ENCODE data around the gene TTC17.

The TTC17 gene

GRCh38 chr11:43492701-43493100, 134.0 kb downstream of the TTC17 start (continued):
- TF ChIP-seq ZBTB10 (tag by site-specific recombination; IDR thresholded peaks at IDR 0.05): no peak
- TF ChIP-seq ZEB2 (tag by site-specific recombination; IDR thresholded peaks at IDR 0.05): no peak
- TF ChIP-seq ZNF585B (tag by site-specific recombination; IDR thresholded peaks at IDR 0.05): no peak
- TF ChIP-seq ZBTB6 (tag by site-specific recombination; IDR thresholded peaks at IDR 0.05): no peak
- TF ChIP-seq ZNF280D (tag by site-specific recombination; IDR thresholded peaks at IDR 0.05): no peak
- no peak for TF ChIP-seq KLF9 (tag by site-specific recombination; IDR thresholded peaks at IDR 0.05; ENCODE audit: low read depth)
- no peak for TF ChIP-seq REST (tag by site-specific recombination; IDR thresholded peaks at IDR 0.05)
- TF ChIP-seq SP3 (tag by site-specific recombination; IDR thresholded peaks at IDR 0.05): no peak
- no peak for TF ChIP-seq ZNF132 (tag by site-specific recombination; IDR thresholded peaks at IDR 0.05; ENCODE audit: borderline replicate concordance)
- TF ChIP-seq ZNF792 (tag by site-specific recombination; IDR thresholded peaks at IDR 0.05): no peak

GRCh38 chr11:43493431-43493830, 134.7 kb downstream of the TTC17 start:
- H3K4me3 ChIP-seq (ENCODE audit: low read depth, low read length): no peak overlapping the region
- H3K4me1 ChIP-seq (ENCODE audit: control insufficient read depth, insufficient read depth, low read length): no peaks in the 10 kb centered on the region
- H3K27ac ChIP-seq (ENCODE audit: extremely low read depth, low read depth, low read length): no peak overlapping the region
- H3K9me3 ChIP-seq (ENCODE audit: control insufficient read depth, insufficient read depth, low read depth, low read length): no peaks in the 10 kb centered on the region
- ChIA-PET POLR2A (no interaction called here), CTCF (interaction anchor here (0.7 to 1.2 kb wide), 2 partner anchors 11 to 37 kb away, joined by 3 read pairs; no protein-coding TSS in a partner anchor)
- H3K36me3 ChIP-seq (ENCODE audit: control insufficient read depth in 2 of 2, insufficient read depth in 1 of 2, low read length in 2 of 2): peaks cover 0 to 51% of the 10 kb centered on the region in 2 experiments; a peak in 1 of 3 replicates
- TF ChIP-seq ZNF658 (tag by site-specific recombination; IDR thresholded peaks at IDR 0.05) (no peak), PATZ1 (tag by site-specific recombination; IDR thresholded peaks at IDR 0.05) (no peak), ZBTB6 (tag by site-specific recombination; IDR thresholded peaks at IDR 0.05) (no peak), MZF1 (tag by site-specific recombination; IDR thresholded peaks at IDR 0.05; ENCODE audit: borderline replicate concordance) (no peak), ZNF704 (tag by site-specific recombination; IDR thresholded peaks at IDR 0.05) (no peak), ZNF280D (tag by site-specific recombination; IDR thresholded peaks at IDR 0.05) (no peak), ZNF37A (tag by site-specific recombination; IDR thresholded peaks at IDR 0.05) (no peak)
